T-helper 2 cell (primary cell): Measurements from ENCODE around the gene DIAPH2.
"Not testable (repeated sequence)": the region's sequence is repeated elsewhere in the genome, so short reads cannot be mapped to it uniquely, and the experiment has no call there.

Source experiments
- DNase-seq, 5 experiments: peaks; one replicate each; pipeline versions ENCODE4 v3.0.0 to v3.0.0-alpha.2; 2012 to 2022

The DIAPH2 gene

DNA sequence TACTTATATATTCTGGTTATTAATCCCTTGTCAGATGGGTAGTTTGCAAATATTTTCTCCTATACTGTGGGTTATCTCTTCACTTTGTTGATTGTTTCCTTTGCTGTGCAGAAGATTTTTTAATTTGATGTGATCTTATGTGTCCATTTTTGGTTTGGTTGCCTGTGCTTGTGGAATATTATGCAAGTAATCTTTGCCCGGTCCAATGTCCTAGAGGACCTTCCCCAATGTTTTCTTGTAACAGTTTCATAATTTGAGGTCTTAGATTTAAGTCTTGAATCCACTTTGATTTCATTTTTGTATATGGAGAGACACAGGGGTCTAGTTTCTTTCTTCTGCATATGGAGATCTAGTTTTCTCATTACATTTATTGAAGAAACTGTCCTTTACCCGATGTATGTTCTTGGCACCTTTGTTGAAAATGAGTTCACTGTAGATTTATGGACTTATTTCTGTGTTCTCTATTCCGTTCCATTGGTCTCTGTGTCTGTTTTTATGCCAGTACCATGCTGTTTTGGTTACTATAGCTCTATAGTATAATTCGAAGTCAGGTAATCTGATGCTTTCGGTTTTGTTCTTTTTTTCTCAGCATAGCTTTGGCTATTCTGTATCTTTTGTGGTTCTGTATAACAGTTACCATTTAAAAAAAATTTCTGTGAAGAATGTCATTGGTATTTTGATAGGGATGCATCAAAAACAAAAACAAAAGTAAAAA is 34.7 kb downstream of the DIAPH2 start:
- DNase-seq = no peak

GRCh38 chrX:96721354-96721753 is 36.7 kb downstream of the DIAPH2 start:
- DNase-seq = peak in 1 of 5 experiments; percentile 3

DNA sequence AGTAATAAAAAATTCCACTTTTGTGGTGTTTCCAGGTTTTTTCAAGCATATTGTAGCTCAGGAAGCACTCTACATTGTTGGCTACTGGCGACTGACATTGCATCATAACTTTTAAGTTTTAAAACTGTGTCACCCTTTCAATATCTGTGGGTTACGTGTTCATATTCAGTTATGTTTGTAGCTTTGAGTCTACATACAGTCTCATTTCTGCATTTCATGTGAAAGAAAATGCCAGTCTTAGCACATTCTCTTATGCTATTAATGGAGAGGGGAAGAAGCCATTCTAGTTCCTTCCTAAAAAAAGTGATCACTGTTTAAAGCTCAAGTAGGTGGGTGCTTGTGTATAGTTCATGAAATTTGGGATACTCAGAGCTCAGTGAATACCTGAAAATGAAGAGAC is 38.1 kb downstream of the DIAPH2 start:
- no peak for DNase-seq

GRCh38 chrX:96729053-96729452 is 44.4 kb downstream of the DIAPH2 start:
- no peak for DNase-seq

DNA sequence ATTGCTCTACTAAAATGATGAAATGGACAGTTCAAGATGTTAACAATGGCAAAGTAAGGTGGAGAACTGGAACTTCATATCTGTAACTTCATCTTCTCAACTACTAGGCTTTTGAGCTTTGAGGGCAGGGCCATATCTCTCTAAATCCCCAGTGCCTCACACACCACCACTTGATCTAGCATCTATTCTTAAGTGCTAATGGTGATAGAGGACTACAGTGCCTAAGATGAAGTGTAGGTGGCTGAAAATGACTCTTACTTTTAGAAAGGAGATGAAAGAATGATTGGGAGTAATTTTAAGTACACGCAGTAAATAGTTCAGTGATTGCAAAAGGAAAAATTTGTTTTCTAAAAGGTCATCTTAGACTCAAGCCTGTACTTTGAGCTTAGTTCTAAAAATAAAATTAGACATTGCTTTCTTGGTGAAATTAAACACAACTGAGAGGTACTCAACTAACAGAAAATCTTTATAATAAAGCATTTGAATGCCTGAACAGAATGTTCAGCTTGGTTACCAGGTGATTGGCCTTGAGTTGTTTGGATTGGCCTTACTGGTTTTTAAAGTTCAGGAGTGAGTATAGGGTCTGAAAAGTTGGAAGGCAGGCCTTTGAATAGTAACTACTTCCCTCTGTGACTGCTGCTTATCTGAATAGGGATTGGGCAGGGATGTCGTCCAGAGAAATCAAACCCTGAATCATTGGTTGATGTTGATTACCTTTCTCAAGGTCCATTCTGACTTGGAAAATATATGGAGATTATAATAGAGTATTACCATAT is 45.4 kb downstream of the DIAPH2 start:
- DNase-seq = peak in 1 of 5 experiments; percentile 1

- not testable (repeated sequence) for DNase-seq
Observed at GRCh38 chrX:96731000-96731399, 46.4 kb downstream of the DIAPH2 start.

- no peak for DNase-seq
Observed at GRCh38 chrX:96743367-96744073, 58.9 kb downstream of the DIAPH2 start.

- DNase-seq = no peak
Observed at GRCh38 chrX:96752781-96753180, 68.1 kb downstream of the DIAPH2 start.

DNA sequence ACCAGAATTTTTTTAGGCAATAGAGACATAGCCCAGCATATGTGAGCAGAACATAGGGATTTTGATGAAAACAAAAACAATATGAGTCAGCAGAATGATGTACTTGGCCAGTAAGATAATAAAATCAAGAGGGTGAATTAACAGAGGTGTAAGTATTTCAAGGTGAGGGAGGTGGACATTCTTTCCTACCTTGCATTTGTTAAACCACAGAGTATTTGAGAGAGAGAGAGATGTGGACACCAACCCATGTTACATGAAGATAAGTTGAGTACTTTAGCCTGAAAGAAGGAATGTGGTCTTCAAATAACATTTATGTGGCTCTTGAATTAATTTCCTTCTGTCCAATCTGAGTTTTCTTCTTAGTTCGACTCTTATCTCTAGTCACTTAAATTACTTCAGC is 68.6 kb downstream of the DIAPH2 start:
- no peak for DNase-seq

GRCh38 chrX:96756491-96756890 is 71.8 kb downstream of the DIAPH2 start:
- DNase-seq = no peak

DNA sequence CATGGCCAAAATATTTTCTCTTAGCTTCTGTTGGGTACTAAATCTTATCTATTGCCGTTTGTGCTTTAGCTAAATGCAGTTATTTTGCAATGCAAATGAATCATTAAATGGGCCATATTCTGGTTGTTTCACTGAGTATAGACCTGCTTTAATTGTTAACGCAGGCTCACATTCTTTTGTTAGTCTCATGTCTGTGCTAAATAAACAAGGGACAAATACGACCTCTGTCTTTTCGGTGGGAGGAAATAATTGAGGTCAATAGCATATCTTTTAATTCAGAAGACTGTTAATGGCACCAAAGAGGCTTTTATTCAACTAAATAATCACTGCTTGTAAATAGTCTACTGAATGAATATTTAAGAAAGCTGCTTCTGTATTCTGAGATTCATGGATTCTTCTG is 76.9 kb downstream of the DIAPH2 start:
- DNase-seq = no peak

DNA sequence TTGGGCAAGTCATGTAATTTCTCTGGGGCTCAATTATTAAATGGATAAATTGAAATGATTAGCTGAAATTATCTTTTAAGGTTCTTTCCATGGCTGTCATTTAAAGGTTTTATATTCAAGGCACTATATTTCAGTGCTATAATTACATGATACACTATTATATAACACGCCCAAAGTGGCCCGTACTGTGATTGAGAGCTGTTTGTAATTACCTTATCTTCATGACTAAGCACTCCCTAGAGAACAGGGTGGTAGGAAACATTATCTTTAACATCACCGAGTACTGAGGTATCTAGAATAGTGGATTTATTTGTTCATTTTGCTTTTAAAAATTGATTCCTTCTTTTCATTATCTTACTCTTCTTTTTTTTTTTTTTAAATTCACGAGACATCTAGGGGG is 79.0 kb downstream of the DIAPH2 start:
- DNase-seq = no peak

- DNase-seq = peak in 1 of 5 experiments; percentile 48
Observed at GRCh38 chrX:96764864-96765263, 80.2 kb downstream of the DIAPH2 start.

DNA sequence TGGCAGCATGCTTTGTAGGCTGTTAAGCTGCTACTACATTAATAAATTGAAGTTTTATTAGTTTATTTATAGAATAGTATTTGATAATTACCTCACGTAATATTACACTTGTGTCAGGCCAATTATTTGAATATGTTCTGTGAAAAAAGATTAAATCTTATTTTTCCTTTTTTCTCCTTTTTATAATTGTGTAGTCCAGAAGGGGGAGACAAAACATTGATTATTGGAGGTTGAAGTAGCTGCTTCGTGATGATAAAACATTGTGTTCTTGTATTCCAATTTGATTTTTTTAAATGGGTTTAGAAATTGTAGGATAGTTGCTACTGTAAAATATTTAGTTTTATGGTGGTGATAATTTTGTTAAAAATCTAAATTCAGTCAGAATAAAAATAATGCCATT is 85.7 kb downstream of the DIAPH2 start:
- peak in 1 of 5 experiments; percentile 8 for DNase-seq

DNA sequence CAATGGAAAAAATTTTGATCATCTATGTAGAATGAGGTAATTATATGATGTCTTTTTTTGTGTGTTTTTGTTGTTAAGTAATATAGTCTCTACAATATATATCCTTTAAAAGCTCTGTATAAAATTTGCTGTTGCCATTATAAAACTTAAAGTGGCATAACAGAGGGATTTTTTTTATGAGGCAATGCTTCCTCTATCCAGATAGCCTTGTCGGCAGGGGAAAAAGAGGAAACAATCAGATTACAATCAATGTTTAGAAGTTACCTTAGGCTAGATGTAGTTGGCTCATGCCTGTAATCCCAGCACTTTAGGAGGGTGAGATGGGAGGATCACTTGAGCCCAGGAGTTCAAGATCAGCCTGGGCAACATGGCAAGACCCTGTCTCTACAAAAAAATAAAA is 86.8 kb downstream of the DIAPH2 start:
- DNase-seq = no peak

- DNase-seq = no peak
Observed at GRCh38 chrX:96774116-96774515, 89.5 kb downstream of the DIAPH2 start.

DNA sequence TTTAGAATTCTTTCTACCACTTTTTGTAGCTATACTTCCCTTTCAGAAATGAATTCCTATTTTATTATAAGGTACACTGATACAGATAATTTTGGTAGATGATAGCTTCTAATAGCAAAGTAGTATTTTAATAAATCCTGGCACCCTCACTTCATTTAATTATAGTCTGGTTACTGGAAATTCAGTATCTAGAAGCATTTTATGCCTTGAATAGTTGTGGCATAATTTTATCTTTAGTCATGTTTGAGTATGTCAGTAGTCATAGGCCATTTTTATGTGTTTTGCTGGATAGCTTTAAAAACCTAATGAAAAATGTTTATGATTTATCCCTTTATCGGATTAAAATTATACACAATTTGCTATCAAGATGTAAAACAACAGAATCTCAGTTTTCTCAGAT is 92.3 kb downstream of the DIAPH2 start:
- no peak for DNase-seq

- DNase-seq = no peak
Observed at GRCh38 chrX:96791559-96791958, 106.9 kb downstream of the DIAPH2 start.

GRCh38 chrX:96792047-96792446 is 107.4 kb downstream of the DIAPH2 start:
- DNase-seq = no peak

- no peak for DNase-seq
Observed at GRCh38 chrX:96798982-96799381, 114.3 kb downstream of the DIAPH2 start.

DNA sequence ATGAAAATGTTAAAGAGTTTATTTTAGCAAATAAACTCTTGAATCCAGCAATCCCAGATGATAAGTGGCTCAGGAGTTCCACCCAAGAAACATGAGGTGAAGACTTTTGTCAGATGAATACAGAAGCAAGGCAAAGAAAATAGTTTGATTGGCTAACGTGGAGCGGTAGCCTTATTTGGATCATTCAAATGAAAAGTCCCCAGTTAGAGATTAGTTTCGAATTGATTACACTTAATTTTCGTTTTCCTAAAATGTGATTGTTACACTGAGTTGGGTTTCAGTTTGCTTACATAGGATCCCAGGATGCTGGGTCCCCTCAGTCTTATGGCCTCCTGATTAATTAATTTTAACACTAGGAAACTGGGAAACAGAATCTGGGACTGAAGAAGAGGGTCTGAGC is 122.7 kb downstream of the DIAPH2 start:
- DNase-seq = no peak

DNA sequence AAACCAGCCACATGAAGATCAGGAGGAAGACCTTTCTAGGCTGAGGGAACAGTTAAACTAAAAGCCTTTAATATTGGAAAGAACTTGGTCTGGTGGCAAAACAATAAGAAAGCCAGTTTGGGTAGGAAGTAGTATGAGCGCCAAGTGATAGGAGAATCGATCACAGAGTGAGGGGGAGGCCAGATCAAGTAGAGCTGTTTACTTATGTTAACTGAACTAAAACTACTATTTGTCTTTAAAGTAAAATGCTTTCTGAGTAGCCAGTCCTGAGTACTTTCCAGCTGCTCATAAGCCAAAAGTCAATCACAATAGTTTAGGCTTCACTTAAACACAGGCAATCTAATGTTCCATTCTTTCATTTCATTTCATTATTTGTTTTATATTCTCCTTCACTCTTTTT is 136.3 kb downstream of the DIAPH2 start:
- no peak for DNase-seq

- DNase-seq = no peak
Observed at GRCh38 chrX:96824166-96824565, 139.5 kb downstream of the DIAPH2 start.

GRCh38 chrX:96833333-96833732 is 148.7 kb downstream of the DIAPH2 start:
- DNase-seq = no peak
